HG03097 (cell line): ENCODE results near the gene HOXA6.
A peak's percentile ranks its signal among the peaks of the same experiment; 100 is the strongest.

Experiments
- ATAC-seq: cut with Tn5 transposase; IDR thresholded peaks from one replicate; pipeline ENCODE4 v1.9.1; 2021; ENCODE audit not compliant: unreplicated experiment, low FRiP score

HOXA6 gene

DNA sequence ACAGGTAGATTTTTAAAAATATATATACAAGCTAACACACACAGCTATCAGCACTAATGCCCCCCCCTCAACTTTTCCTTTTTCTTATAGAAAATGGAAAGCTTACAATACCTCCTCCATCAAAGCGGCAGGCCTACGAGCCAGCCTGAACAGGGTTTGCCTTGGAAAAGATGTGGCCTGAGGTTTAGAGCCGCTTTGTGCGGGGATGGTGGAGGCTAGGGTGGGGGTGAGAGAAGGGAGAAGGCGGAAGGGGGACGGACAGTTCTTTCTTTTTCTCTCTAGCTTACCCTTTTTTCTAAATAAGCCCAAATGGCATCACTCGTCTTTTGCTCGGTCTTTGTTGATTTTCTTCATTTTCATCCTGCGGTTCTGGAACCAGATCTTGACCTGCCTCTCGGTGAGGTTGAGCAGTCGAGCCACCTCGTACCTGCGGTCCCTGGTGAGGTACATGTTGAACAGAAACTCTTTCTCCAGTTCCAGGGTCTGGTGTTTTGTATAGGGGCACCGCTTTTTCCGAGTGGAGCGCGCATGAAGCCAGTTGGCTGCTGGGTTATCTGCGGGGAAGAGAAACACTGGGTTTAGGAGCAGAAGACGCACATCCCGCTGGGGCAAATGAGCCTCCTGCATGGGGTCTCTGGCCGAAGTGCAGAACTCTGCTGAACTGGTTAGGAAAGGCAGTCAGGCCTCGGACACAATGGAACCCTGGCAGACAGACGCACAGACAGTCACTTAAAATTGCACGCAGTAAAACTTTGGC lies 15.9 kb upstream of the HOXA6 start:
- ATAC-seq, result no peak

DNA sequence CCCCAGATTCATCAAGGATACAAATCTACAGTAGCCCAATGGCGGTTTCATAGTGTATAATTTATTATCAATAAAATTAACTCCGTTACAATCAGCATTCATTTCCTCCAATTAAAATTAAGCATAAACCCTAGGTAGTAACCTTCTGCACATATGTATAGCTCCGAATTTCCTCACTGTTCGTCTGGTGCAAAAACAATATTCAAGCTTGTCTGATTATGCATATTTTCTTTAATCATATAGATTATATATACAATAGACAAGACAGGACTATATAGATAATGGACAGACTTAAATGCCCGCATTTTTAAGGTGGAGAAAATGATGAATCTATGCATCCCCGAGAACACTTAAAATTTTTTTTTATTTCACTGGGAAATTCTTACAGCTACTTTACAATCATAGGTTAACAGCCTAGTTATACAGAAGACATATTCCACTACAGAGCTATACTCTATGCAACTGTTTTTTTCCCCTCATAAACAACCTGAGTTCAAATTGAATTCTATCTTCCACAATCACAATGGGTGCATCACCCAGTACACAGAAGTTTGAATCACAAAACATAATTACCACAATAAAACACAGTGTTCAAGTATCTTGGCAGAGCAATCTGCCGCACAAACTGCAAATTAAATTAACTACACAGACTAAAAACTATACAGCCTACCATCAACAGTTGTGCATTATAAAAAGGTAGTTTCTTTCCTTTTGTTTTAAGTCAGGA lies 15.2 kb upstream of the HOXA6 start:
- no peak for ATAC-seq

DNA sequence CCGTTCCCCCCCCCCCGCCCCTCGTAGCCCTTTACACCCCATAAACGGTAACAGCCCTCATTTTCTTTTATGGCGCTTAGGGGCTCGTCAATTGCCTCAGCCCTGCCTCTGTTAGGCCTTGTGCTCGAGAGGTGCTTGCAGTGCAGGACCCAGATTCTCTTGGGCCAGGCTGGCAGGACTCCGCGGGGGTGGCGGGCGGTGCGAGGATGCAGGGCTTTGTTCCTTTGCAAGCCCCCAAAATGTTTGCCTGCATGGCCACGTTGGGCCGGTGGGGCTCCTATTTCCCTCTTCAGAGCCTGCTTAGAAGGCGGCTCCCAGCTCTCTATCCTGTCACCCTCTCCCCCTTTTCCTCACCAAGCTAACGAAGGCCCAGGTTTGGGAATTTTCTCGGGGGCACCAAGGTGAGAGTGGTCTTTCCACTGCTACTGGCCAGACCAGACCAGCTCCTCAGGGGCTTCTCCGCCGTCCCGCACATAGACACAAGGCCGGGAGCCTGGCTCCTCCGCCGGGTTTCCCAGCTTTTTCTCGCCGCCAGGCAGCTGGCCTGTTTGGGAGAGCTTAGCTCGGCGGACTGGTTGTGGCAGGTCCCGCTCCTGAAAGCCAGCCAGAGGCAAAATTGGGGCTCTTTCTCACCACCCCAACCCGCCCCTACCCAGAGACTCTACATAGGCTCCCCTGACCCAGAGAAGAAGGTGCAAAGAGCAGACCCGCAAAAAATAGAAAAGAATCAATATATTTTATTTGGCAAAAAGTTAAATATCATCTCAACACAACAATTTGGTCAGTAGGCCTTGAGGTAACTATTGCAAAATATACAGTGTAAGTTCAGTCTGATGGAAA lies 14.4 kb upstream of the HOXA6 start:
- no peak for ATAC-seq

- no peak for ATAC-seq
Measured at GRCh38 chr7:27161214-27161720, 13.7 kb upstream of the HOXA6 start.

- ATAC-seq, result peak; percentile 51
Measured at GRCh38 chr7:27160546-27161213, 13.1 kb upstream of the HOXA6 start.

- no peak for ATAC-seq
Measured at GRCh38 chr7:27160145-27160545, 12.6 kb upstream of the HOXA6 start.

DNA sequence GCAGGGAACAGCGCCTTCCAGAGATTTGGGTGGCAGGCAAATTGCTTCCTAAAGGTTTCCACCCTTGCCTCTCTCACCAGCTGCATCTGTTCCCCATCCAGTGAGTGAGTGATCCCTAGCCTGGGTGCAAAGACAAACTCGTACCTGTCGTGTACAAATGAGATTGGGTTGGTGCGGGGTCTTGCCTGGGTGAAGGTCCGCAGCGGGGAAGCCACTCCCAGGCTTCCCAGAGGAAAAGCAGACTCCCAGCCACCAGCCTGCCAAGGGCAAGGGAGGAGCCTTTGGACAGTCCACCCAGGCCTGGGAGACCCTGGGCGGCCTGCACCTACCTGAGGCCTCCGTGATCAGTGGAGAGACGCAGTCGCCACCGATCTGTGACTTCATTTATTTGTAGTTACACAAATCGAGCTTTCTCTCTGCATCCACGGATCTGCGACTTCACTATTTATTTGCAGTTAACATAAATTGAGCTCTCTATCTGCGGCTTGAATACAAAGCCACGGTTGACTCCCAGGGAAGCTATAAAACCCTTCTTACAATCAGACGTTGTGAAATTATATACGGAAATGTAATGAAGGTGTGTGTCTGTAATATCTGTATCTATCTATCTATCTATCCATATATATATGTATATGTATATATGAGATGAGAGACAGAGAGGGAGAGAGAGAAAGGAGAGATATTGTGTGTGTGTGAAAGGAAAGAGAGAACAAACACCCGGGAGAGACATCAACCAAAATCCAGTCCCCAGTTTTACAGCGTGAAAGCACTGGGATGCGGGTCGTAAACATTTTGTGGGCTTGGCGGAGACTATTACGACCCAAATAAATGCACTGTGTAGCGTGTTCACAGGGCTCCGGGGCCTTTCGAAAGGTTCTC lies 11.9 kb upstream of the HOXA6 start:
- no peak for ATAC-seq

DNA sequence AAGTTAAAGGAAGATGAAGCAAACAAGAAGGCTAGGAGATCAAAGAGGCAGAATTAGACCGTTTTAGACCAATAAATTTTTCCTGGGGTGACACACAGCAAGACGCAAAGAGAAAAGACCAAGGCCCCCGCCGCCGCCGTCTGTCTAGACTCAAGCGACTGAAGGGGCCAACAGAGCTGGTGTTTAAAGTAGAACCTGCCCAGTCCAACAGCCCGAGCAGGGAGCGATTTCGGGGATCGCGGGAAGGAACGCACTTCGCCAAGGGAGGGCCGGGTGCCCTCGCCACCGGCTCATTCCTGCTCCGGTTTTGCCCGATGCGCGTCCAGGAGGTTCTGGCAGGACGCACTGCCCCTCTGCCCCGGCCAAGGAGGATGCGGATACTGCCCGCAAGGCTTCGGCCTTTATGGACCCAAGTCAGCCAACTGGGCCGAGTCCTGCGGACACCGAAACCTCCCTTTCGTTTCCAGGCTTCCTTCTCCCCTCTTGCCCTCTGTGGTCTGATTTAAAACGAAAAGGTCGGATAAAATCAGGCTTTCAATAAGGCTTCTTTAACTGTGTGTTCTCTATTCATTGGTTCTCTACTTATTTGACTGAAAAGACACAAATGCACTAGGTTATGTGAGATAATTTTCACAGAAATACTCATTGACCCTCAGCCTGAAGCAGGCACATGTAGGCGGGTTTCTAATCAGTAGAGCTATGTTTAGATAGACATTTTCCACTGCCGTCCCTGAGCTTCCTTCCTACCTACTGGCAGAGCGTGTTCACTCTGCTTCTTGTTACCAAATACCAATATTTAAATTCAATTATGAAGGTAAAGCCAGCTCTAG lies 11.1 kb upstream of the HOXA6 start:
- ATAC-seq, result no peak

GRCh38 chr7:27157702-27158431 lies 10.3 kb upstream of the HOXA6 start:
- no peak for ATAC-seq

DNA sequence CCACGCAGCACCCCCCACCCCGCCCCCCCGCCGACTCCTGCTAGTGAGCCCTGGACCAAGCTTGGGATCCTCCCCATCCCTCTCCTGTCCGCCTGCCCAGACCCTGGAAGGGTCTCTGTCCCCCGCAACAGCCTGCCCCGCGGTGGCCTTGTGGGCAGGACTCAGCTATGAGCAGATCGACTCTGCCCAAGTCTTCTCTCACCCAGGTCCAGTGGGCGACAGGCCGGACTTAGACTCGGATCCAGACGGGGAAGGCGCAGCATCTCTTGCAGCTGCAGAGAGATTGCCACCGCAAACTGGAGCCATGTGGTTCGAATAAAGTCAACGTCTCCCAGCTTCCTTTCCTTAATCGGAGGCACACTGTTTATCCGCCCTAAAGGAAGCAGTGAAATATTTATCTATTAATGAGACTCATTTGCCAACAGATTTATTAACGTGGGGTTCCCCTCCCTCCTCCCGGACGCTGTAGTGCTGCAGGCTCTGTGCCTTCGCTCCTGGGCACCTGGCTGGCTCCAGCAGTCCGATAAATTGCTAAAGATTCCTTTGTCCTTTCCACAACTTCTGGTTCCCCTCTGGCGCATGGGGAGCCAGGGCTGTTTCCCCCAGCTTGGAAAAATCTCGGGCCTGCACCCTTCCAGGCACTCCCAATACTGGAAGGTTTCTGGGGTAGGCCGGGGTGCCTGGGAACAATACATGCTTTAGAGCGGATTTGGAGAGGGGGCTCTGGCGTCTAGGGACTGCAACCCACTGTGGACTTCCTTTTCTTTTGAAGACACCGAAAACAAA lies 9.5 kb upstream of the HOXA6 start:
- no peak for ATAC-seq

GRCh38 chr7:27156508-27156898 lies 8.9 kb upstream of the HOXA6 start, which contains the start of gene HOXA7:
Gene HOXA7, minus strand, starts transcription at chr7:27156675. Its CDS starts 130 bp downstream, at chr7:27156545.
- ATAC-seq, result no peak

- ATAC-seq, result no peak
Measured at GRCh38 chr7:27155816-27156507, 8.4 kb upstream of the HOXA6 start.

DNA sequence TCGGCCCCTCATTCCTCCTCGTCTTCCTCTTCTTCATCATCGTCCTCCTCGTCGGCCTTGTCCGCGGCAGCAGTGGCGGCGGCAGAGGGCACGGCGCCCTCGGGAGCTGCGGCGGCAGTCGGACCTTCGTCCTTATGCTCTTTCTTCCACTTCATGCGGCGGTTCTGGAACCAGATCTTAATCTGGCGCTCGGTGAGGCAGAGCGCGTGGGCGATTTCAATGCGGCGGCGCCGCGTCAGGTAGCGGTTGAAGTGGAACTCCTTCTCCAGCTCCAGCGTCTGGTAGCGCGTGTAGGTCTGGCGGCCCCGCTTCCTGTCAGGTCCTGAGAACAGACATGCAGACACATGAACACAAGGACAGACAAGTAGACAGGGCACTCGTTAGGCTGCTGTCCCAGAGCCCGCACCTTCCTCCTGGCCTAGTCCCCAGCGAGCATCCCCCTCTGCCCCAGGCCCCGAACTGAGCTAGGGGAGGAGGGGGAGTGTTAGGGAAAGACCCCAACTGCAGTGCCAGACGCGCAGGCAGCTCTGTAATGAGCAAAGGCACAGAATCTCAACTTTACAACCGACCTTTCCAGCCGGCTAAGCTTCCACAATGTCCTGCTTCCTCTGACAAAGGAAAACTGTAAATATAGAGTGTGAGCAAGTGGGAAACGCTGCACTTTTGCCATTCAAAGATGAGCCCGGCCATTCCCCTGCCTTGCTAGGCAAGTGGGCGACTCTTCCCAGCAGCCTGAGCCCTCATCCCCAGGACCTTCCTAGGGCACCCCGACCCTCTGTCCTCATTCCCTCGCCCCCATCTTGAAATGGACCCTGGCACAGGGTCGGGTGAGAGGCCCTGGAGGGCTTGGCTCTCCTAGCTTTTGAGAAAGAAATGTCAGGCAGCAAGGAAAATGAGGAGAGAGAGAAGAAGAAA lies 7.6 kb upstream of the HOXA6 start:
- ATAC-seq, result no peak

DNA sequence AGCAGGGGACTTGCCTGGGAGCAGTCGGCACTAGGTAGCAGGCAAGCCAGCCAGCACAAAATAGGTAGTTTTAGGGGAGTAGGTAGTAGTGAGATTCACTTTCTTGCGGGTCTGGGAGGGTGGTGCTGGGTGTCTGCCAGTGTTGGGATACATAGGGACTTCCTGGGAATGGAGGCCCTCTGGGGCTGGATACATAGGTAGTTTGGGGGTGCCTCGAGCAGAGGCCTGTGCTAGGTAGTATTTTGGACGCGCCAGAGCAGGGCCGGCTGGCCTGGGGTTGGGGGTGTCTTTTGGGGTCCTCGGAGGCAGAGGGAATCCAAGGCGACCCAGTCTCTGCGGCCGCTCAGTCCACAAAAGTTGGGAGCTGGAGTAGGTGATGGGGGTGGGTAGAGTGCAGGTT lies 6.8 kb upstream of the HOXA6 start:
- ATAC-seq, result no peak

DNA sequence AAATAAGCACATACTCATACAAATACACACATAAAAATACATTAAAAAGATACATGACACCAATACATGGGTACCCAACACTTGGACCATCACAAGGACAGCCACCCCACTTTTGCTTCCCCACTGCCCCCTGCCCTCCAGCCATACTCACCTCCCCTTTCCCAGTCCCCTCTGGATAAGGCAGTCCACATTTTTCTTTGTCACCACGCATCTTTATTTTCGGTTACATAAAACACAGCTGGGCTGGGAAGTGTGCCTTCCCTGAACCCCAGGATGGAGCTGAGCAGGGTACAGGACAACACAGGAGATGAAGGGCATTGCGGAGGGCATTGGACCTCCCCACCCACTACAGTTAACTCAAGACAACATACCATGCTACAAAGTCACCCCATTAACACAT lies 6.0 kb upstream of the HOXA6 start:
- no peak for ATAC-seq
